Stomach (tissue), 4 donors: ENCODE results near the gene HOXD3.

ENCODE experiments used
- CTCF ChIP-seq, 7 experiments: fragments of 450-650 bp in 4 of 7; fragments of 200-600 bp in 3 of 7; sonication (generic) in 3 of 7; IDR thresholded peaks; one replicate each; pipeline ENCODE4 v1.5.1; 2016 to 2019; ENCODE audit warnings: antibody characterized with exemption in 7 of 7, control low read depth in 2 of 7, mild to moderate bottlenecking in 1 of 7
- POLR2A ChIP-seq, 4 donors: fragments of 450-650 bp; IDR thresholded peaks; one replicate each; pipeline ENCODE4 v1.6.1; 2016; ENCODE audit warnings: antibody characterized with exemption in 4 of 4, control low read depth in 2 of 4, mild to moderate bottlenecking in 1 of 4, moderate library complexity in 1 of 4
- POLR2AphosphoS5 ChIP-seq, 3 donors: sonication (generic); formaldehyde crosslinking; IDR thresholded peaks; one replicate each; pipeline ENCODE4 v1.6.1; 2016; ENCODE audit warnings: antibody characterized with exemption in 3 of 3

- TF ChIP-seq POLR2A (IDR thresholded peaks at IDR 0.05) (no peak), CTCF (IDR thresholded peaks at IDR 0.05) (no peak), POLR2AphosphoS5 (IDR thresholded peaks at IDR 0.05) (no peak)
Observed at GRCh38 chr2:176130147-176130956, 26.8 kb upstream of the HOXD3 start.
